PC-3 (cell line): Measurements from ENCODE around the gene MAGEA6. TPM values are rescaled to one million over a fixed set of nuclear protein-coding genes. Genes with fewer than 3 reads are reported as not detected.
"Not testable (repeated sequence)": the region's sequence is repeated elsewhere in the genome, so short reads cannot be mapped to it uniquely, and the experiment has no call there.

Experiments used
- ATAC-seq: fragments of 200-7000 bp; cut with Tn5 transposase; 2 replicates; pipeline ENCODE4 v1.9.1; 2020; ENCODE audit warnings: mild to moderate bottlenecking, moderate library complexity
- BruUV-seq: library from RNA; stranded (reverse); fragments of 400-500 nt; replicated peaks from 2 replicates; lab custom pipeline; 2021; lab: Mats Ljungman, UMichigan
- CTCF ChIA-PET: fragments of 300-600 bp; sonication (Branson Sonifier 250); formaldehyde crosslinking; loops from one replicate; lab custom pipeline; 2022; ENCODE audit warnings: antibody characterized with exemption; lab: Charles Lee
- POLR2A ChIA-PET: fragments of 300-600 bp; sonication (Branson Sonifier 250); formaldehyde crosslinking; loops from one replicate; lab custom pipeline; 2022; ENCODE audit warnings: antibody characterized with exemption; ENCODE audit not compliant: unreplicated experiment; lab: Charles Lee
- DNase-seq: peaks from one replicate; pipeline ENCODE4 v3.0.0-alpha.2; 2015
- H2AFZ ChIP-seq: fragments of 300-600 bp; sonication (generic); 2 replicates; pipeline ENCODE4 v1.6.0; 2016; ENCODE audit warnings: antibody characterized with exemption, low read length
- H3F3A ChIP-seq: fragments of 300-600 bp; sonication (generic); one replicate; pipeline ENCODE4 v1.6.0; 2017; ENCODE audit warnings: antibody characterized with exemption, low read length, control low read depth, mild to moderate bottlenecking; ENCODE audit not compliant: unreplicated experiment
- H3K27ac ChIP-seq: fragments of 300-600 bp; sonication (generic); 2 replicates; pipeline ENCODE4 v1.5.1; 2016; ENCODE audit warnings: mild to moderate bottlenecking, low read length
- H3K27me3 ChIP-seq: fragments of 300-600 bp; sonication (generic); 2 replicates; pipeline ENCODE4 v1.6.1; 2016; ENCODE audit warnings: low read length, mixed read lengths
- H3K36me3 ChIP-seq: fragments of 300-600 bp; sonication (generic); 2 replicates; pipeline ENCODE4 v1.6.1; 2016; ENCODE audit warnings: low read depth, mixed run types, low read length, mixed read lengths
- H3K4me1 ChIP-seq: fragments of 300-600 bp; sonication (generic); 2 replicates; pipeline ENCODE4 v1.5.1; 2016; ENCODE audit warnings: low read length; ENCODE audit not compliant: insufficient read depth
- H3K4me2 ChIP-seq: fragments of 300-600 bp; sonication (generic); 2 replicates; pipeline ENCODE4 v1.6.0; 2016; ENCODE audit warnings: low read length
- H3K4me3 ChIP-seq: fragments of 300-600 bp; sonication (generic); 2 replicates; pipeline ENCODE4 v1.5.1; 2016; ENCODE audit warnings: mild to moderate bottlenecking, low read length, mixed read lengths
- H3K79me2 ChIP-seq: fragments of 300-600 bp; sonication (generic); 2 replicates; pipeline ENCODE4 v1.6.1; 2017; ENCODE audit warnings: low read length, mixed read lengths
- H3K9ac ChIP-seq: fragments of 300-600 bp; sonication (generic); 2 replicates; pipeline ENCODE4 v1.6.0; 2016; ENCODE audit warnings: mild to moderate bottlenecking, low read length
- H3K9me2 ChIP-seq: fragments of 300-600 bp; sonication (generic); replicated peaks from 2 replicates; pipeline ENCODE4 v1.6.1; 2016; ENCODE audit warnings: mixed run types, low read length, mixed read lengths
- H3K9me3 ChIP-seq: fragments of 300-600 bp; sonication (generic); 2 replicates; pipeline ENCODE4 v1.6.1; 2016; ENCODE audit warnings: low read length, mixed read lengths
- H4K20me1 ChIP-seq: fragments of 300-600 bp; sonication (generic); 2 replicates; pipeline ENCODE4 v1.6.1; 2016; ENCODE audit warnings: low read length, mixed read lengths
- CTCF ChIP-seq: fragments of 300-600 bp; sonication (generic); conservative IDR thresholded peaks from 2 replicates; pipeline ENCODE4 v1.5.1; 2017; ENCODE audit warnings: antibody characterized with exemption, low read depth, mild to moderate bottlenecking, low read length
- EZH2 ChIP-seq: fragments of 300-600 bp; sonication (generic); IDR thresholded peaks from one replicate; pipeline ENCODE4 v1.6.1; 2017; ENCODE audit warnings: antibody characterized with exemption, mild to moderate bottlenecking, low read length; ENCODE audit not compliant: unreplicated experiment
- EZH2phosphoT487 ChIP-seq: fragments of 300-600 bp; sonication (generic); IDR thresholded peaks from 2 replicates; pipeline ENCODE4 v1.6.1; 2018; ENCODE audit warnings: mild to moderate bottlenecking, antibody characterized with exemption, low read length, borderline replicate concordance
- intact Hi-C: fragments of 100-400 bp; cut with micrococcal nuclease; formaldehyde crosslinking; loops from 2 replicates; pipeline ENCODE4 v1.9.0; 2023
- total RNA-seq: library from RNA; depleted of rRNA; stranded (reverse); fragments of >200 nt; gene quantifications from 2 replicates; pipeline ENCODE4 v1.2.3, GENCODE V29; 2014

The MAGEA6 gene
- total RNA-seq, 1 experiment from 2014 or later: 1.3 TPM

- Histone ChIP-seq H3K36me3 (no peaks in the 10 kb centered on the region), H3K4me3 (no peak overlapping the region), H3K4me2 (no peak overlapping the region), H3K79me2 (no peaks in the 10 kb centered on the region), H2AFZ (no peak overlapping the region), H3K9me3 (no peaks in the 10 kb centered on the region), H3K9ac (no peak overlapping the region), H3K4me1 (no peaks in the 10 kb centered on the region), H3K27me3 (no peaks in the 10 kb centered on the region; the same call in 1 of the 2 replicates), H3K9me2 (no peaks in the 10 kb centered on the region), H3K27ac (no peak overlapping the region), H4K20me1 (no peaks in the 10 kb centered on the region), H3F3A (no peaks in the 10 kb centered on the region)
- no TSS peak for BruUV-seq
- POLR2A ChIA-PET: no interaction called here
- TF ChIP-seq CTCF: no peak
- no peak for TF ChIP-seq EZH2phosphoT487
- TF ChIP-seq EZH2: no peak
- no peak for DNase-seq
- ATAC-seq: no peak
- CTCF ChIA-PET: no interaction called here
- intact Hi-C loops: loop anchor here (10.0 kb wide), 1 partner anchor 176 kb away; the partner anchor contains the start of gene GABRQ
Observed at GRCh38 chrX:152810403-152810802, 40.9 kb upstream of the MAGEA6 start.

GRCh38 chrX:152806035-152806434 lies 36.5 kb upstream of the MAGEA6 start:
- Histone ChIP-seq H3K9me3 (no peaks in the 10 kb centered on the region), H3K27ac (no peak overlapping the region), H3K27me3 (peaks cover 23% of the 10 kb centered on the region), H2AFZ (no peak overlapping the region), H3K4me3 (no peak overlapping the region), H3K4me1 (no peaks in the 10 kb centered on the region), H3K9me2 (no peaks in the 10 kb centered on the region), H3K79me2 (no peaks in the 10 kb centered on the region), H3F3A (no peaks in the 10 kb centered on the region), H3K4me2 (no peak overlapping the region), H3K9ac (no peak overlapping the region), H4K20me1 (no peaks in the 10 kb centered on the region), H3K36me3 (no peaks in the 10 kb centered on the region)
- intact Hi-C loops: no loop called here
- ChIA-PET CTCF (no interaction called here), POLR2A (no interaction called here)
- DNase-seq: no peak
- ATAC-seq: no peak
- BruUV-seq: no TSS peak
- TF ChIP-seq CTCF: no peak
- no peak for TF ChIP-seq EZH2phosphoT487
- no peak for TF ChIP-seq EZH2

GRCh38 chrX:152798945-152799344 lies 29.5 kb upstream of the MAGEA6 start:
- DNase-seq (no peak), ATAC-seq (no peak)
- H3K4me2 ChIP-seq: no peak overlapping the region
- intact Hi-C loops: no loop called here
- no peak for TF ChIP-seq EZH2phosphoT487
- H3K9ac ChIP-seq: no peak overlapping the region
- H3K79me2 ChIP-seq: no peaks in the 10 kb centered on the region
- no peaks in the 10 kb centered on the region for H3K36me3 ChIP-seq
- H3K4me3 ChIP-seq: no peak overlapping the region
- H3F3A ChIP-seq: no peaks in the 10 kb centered on the region
- H3K27ac ChIP-seq: no peak overlapping the region
- no peaks in the 10 kb centered on the region for H3K4me1 ChIP-seq
- CTCF ChIA-PET: no interaction called here
- H3K9me3 ChIP-seq: no peaks in the 10 kb centered on the region
- no TSS peak for BruUV-seq
- H3K27me3 ChIP-seq: peaks cover 39% of the 10 kb centered on the region
- H2AFZ ChIP-seq: no peak overlapping the region
- POLR2A ChIA-PET: no interaction called here
- no peaks in the 10 kb centered on the region for H4K20me1 ChIP-seq
- H3K9me2 ChIP-seq: no peaks in the 10 kb centered on the region

- CTCF ChIA-PET, POLR2A ChIA-PET, H3K79me2 ChIP-seq: not testable (repeated sequence)
Observed at GRCh38 chrX:152787062-152787461, 17.6 kb upstream of the MAGEA6 start.

GRCh38 chrX:152766562-152766961 lies 2.9 kb downstream of the MAGEA6 start:
- H3F3A ChIP-seq, BruUV-seq, H3K4me2 ChIP-seq, ATAC-seq, POLR2A ChIA-PET, H2AFZ ChIP-seq, H3K36me3 ChIP-seq, H3K4me3 ChIP-seq, H3K27me3 ChIP-seq, H3K9me3 ChIP-seq, H4K20me1 ChIP-seq, H3K79me2 ChIP-seq, H3K27ac ChIP-seq, CTCF ChIA-PET, H3K4me1 ChIP-seq, H3K9me2 ChIP-seq, intact Hi-C loops, DNase-seq, H3K9ac ChIP-seq: not testable (repeated sequence)

More at GRCh38 chrX:152787062-152787461, 17.6 kb upstream of the MAGEA6 start:
- H3K27ac ChIP-seq, H3K4me3 ChIP-seq, H3K9me2 ChIP-seq, H3K36me3 ChIP-seq, intact Hi-C loops, H3K4me1 ChIP-seq, H3K9ac ChIP-seq, H2AFZ ChIP-seq, H3K9me3 ChIP-seq, DNase-seq, H4K20me1 ChIP-seq, H3K4me2 ChIP-seq, H3K27me3 ChIP-seq, BruUV-seq, H3F3A ChIP-seq, ATAC-seq: not testable (repeated sequence)
